MG63 (cell line): Measurements from ENCODE around the gene KRTCAP3. TPM values are rescaled to one million over a fixed set of nuclear protein-coding genes. Genes with fewer than 3 reads are reported as not detected.

Source experiments
- DNase-seq: peaks from one replicate; pipeline ENCODE4 v3.0.0-alpha.2; 2020
- H3K27me3 ChIP-seq: fragments of 250-450 bp; sonication (Bioruptor Pico); 2 replicates; pipeline ENCODE4 v1.5.1; 2020; ENCODE audit warnings: mild to moderate bottlenecking, moderate library complexity
- H3K36me3 ChIP-seq: fragments of 250-450 bp; sonication (Bioruptor Pico); 2 replicates; pipeline ENCODE4 v1.5.1; 2020; ENCODE audit warnings: mild to moderate bottlenecking, moderate library complexity
- H3K4me3 ChIP-seq: fragments of 250-450 bp; sonication (Bioruptor Pico); 2 replicates; pipeline ENCODE4 v1.5.1; 2020; ENCODE audit warnings: mild to moderate bottlenecking, moderate library complexity
- H3K9me3 ChIP-seq: fragments of 250-450 bp; sonication (Bioruptor Pico); 2 replicates; pipeline ENCODE4 v1.5.1; 2020; ENCODE audit warnings: mild to moderate bottlenecking, moderate library complexity
- total RNA-seq: library from RNA; depleted of rRNA; stranded (reverse); fragments of >200 nt; shearing (Covaris generic); gene quantifications from 2 replicates; pipeline ENCODE4 v1.2.3, GENCODE V29; 2014; ENCODE audit warnings: low replicate concordance

Gene KRTCAP3
- total RNA-seq, 1 experiment from 2014 or later, result not detected

DNA sequence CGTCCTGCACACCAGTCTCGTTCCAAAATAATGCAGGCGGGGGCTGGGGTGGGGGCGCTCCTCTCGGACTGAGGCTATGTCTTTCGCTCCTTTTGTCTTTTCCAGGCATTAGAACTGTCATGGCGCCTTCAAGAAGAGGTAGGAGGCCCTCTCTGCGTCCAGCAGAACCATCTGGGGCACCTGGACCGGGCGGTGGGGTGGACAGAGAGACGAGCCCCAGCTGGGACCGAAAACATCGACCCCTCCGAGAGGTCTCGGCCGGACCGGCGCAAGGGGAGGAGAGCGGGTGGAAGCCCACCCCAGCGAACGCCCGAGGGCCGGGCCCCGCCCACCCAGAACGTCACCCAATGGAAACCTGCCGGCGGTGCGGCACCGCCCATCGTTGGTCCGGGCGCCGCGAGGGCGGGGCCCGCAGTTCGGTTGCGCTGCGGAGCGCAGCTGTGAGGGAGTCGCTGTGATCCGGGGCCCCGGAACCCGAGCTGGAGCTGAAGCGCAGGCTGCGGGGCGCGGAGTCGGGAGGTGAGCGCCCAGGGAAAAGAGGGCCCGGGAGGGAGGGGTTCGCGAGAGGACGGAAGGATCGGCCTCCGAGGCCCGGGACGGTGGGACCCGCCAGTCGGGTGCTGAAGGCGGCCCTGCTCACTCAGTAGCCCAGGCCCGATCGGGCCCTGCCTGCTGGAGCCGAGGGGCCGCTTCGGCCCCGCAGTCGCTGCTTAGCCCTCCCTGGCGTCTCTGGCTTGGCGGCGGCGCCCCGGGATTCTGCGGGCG is 13.8 kb upstream of the KRTCAP3 start, which contains the start of gene NRBP1:
Gene NRBP1, plus strand, starts transcription at position 419 of the 765 bp plus-strand sequence. CDS start 4,643 bp downstream, outside the sequence.
- H3K36me3 ChIP-seq, result peaks cover 7% of the 10 kb centered on the region
- no peaks in the 10 kb centered on the region for H3K9me3 ChIP-seq
- H3K4me3 ChIP-seq, result peak within 1 kb of the TSS; percentile 100
- H3K27me3 ChIP-seq, result no peaks in the 10 kb centered on the region
- DNase-seq, result peak; percentile 91

DNA sequence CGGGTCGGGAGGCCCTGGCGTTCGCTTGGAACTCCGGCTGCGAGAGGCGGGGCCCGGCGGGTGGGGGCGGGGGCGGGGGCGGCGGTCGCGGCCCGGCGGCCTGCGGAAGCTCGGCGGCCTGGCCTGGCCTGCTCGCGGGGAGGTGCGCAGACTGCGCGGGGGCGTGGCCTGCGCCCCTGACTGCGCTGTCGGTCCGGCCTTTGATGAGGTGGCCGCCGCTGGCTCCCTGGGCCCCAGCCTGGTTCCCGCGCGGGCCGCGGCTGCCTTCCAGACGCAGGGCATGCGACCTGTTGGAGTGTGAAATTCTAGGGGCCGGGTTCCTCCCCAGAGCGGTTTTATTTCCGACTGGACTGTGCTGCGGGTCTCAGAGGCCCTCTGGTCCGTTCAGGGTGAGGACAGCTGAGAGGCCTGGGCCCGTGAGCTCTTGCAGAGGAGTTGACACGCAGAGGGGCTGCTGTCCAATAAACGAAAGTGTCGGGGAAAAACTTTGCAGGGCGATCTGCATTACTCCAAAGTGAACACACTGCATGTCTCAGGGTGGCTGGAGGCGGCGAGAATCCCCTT is 13.1 kb upstream of the KRTCAP3 start:
- H3K36me3 ChIP-seq, result peaks cover 14% of the 10 kb centered on the region
- no peaks in the 10 kb centered on the region for H3K9me3 ChIP-seq
- peak overlapping the region; percentile 100 for H3K4me3 ChIP-seq
- peak; percentile 90 for DNase-seq
- H3K27me3 ChIP-seq, result no peaks in the 10 kb centered on the region

DNA sequence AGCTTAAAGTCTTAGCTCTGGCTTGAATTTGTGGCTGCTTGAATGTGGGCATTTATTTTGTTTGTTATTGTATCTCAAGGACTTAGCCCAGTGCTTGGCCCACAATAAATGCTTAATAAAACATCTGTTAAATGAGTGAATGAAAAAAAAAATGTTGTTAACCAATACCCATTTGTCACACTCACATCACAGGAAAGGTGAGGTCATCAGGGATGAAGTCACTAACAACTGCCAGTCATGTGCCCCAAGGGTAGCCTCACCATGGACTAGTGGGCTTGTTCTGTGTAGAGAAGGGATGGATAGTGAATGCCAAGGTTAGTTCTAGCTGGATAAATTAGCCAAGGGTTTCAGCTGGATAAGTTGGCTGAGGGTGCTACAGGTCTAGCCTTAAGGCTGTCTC is 10.8 kb upstream of the KRTCAP3 start:
- Histone ChIP-seq H3K27me3 (no peaks in the 10 kb centered on the region), H3K4me3 (no peak overlapping the region), H3K36me3 (peaks cover 36% of the 10 kb centered on the region), H3K9me3 (no peaks in the 10 kb centered on the region)
- DNase-seq, result peak; percentile 53

DNA sequence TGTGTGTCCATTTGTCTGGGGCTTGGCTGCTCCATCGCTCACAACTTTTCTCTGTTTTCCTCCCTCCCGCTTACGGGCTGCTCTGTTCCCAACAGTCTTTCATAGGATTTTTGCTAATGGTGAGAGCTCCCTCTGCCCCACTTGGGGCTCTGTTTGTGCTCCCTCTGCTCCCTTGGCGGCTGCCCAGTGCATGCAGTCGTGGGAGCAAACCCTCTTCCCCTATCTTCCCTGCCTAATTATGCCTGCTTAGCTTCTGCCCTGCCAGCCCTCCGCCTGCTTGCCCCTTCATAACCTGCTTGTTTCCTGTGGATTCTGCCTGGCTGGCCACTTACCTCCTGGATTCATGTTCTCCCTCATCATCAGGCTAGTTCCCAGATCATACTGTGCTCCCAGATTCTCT is 6.6 kb upstream of the KRTCAP3 start:
- H3K36me3 ChIP-seq, result peaks cover 52% of the 10 kb centered on the region

DNA sequence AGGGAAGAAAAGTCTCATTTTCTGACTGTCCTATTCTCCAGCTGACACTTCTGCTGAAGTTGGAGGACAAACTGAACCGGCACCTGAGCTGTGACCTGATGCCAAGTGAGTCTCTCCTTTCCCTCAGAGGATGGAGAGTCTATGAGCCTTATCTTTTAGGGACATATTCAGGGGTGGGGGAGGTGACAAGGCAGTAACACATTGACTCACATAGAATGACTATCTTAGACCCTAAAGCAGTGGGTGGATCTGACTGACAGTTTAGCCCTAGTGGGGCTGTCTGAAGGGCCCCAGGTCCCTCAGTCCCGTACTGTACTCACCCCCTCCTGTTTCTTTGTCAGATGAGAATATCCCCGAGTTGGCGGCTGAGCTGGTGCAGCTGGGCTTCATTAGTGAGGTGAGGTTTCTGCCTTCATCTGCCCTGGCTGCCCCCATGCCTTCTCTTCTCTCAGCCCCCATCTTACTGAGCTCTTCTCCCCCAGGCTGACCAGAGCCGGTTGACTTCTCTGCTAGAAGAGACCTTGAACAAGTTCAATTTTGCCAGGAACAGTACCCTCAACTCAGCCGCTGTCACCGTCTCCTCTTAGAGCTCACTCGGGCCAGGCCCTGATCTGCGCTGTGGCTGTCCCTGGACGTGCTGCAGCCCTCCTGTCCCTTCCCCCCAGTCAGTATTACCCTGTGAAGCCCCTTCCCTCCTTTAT is 805 bp upstream of the KRTCAP3 start:
- no peaks in the 10 kb centered on the region for H3K9me3 ChIP-seq
- peaks cover 36% of the 10 kb centered on the region for H3K36me3 ChIP-seq

More for the DNA sequence above, 6.6 kb upstream of the KRTCAP3 start:
- H3K27me3 ChIP-seq, result no peaks in the 10 kb centered on the region
- H3K4me3 ChIP-seq, result no peak overlapping the region
- no peak for DNase-seq
- H3K9me3 ChIP-seq, result no peaks in the 10 kb centered on the region

DNA sequence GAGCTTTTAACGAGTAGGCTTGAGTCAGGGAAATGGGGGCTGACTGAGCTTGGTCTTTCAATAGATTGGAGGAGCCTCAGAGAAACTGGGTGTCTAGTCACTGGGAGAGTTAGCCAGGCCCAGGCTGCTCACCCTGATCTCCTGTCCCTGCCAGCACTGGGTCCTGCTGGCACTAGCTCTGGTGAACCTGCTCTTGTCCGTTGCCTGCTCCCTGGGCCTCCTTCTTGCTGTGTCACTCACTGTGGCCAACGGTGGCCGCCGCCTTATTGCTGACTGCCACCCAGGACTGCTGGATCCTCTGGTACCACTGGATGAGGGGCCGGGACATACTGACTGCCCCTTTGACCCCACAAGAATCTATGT is 720 bp downstream of the KRTCAP3 start:
- Histone ChIP-seq H3K4me3 (no peak overlapping the region), H3K9me3 (no peaks in the 10 kb centered on the region), H3K36me3 (peaks cover 38% of the 10 kb centered on the region), H3K27me3 (no peaks in the 10 kb centered on the region)
- DNase-seq, result no peak

More for the DNA sequence above, 805 bp upstream of the KRTCAP3 start:
- H3K27me3 ChIP-seq, result no peaks in the 10 kb centered on the region
- no peak for DNase-seq
- no peak overlapping the region for H3K4me3 ChIP-seq

DNA sequence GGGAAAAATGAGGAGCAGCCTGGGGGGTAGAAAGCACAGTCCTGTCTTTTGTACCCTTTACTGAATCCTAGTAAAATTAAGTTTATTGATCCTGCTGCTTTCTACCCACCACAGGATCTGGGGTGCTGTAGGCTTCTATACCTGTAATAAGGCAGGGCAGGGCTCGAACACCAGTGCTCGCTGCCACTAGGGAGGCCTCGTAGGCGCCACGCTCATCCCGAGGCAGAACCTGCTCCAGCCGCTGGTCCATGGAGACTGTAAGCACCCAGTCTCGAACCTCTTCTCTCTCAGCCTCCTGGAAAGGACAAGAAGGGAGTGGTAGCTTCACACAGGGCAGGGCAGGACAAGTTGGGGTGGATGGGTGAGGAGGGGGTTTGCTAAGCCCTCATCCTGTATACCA is 3.0 kb downstream of the KRTCAP3 start:
- H3K36me3 ChIP-seq, result peaks cover 35% of the 10 kb centered on the region
- no peak overlapping the region for H3K4me3 ChIP-seq
- no peaks in the 10 kb centered on the region for H3K27me3 ChIP-seq
- DNase-seq, result no peak
- H3K9me3 ChIP-seq, result no peaks in the 10 kb centered on the region

DNA sequence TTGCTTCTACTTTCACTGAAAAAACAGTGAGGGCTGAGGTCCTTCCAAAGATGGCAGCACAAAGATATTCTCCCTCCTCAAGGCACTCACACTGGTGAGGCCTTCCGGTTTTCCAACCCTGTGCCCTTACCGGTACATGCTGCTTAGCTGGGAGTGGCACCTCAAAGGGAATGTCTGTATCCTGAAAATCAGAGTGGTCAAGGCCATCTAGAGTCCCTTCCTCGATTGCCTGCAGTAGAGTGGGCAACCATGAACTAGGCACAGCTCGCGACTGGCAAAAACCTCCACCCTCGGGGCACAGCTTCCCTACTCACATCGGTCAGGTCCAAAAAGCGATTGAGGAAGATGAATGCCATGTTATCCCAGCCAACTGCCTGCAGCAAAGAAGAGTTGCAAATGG is 3.4 kb downstream of the KRTCAP3 start:
- Histone ChIP-seq H3K27me3 (no peaks in the 10 kb centered on the region), H3K9me3 (no peaks in the 10 kb centered on the region), H3K4me3 (no peak overlapping the region), H3K36me3 (peaks cover 30% of the 10 kb centered on the region)
- DNase-seq, result no peak

DNA sequence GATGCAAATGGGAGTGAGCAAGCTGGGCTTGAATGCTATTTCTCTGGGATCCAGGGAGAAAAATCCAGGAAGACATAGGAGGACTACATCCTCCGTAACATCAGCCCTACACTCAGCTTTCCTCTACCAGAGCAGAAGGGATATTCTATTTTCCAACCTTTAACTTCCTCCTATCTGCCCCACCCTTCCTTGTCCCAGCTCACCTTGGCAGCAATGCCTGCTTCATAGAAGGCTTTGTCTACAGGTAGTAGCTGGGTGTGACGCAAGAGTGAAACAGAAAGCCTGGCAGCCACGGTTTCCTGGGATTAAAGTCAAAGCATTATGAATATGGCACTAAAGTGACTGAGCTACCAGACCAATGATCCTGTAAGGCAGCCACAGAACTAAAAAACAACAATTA is 3.9 kb downstream of the KRTCAP3 start:
- H3K36me3 ChIP-seq, result peaks cover 26% of the 10 kb centered on the region
- H3K9me3 ChIP-seq, result no peaks in the 10 kb centered on the region
- H3K4me3 ChIP-seq, result no peak overlapping the region
- H3K27me3 ChIP-seq, result no peaks in the 10 kb centered on the region
- DNase-seq, result no peak

DNA sequence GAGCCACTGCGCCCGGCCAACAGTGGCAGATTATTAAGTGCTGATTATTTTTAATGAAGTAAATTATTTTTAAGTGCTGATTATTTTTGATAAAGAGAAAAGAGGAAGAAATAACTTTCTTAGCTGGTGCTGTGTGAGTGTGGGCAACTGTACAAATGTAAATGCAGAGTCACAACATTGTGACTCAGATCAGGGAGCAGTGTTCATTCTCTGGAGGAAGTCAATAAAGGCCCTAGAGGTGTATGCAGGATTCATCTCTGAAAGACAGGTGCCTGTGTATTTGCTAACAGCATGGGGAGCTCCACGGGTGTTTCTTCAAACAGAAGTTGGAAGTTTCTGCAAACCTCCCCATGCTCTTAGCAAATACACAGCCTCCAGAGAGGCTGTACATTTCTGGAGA is 6.2 kb downstream of the KRTCAP3 start:
- DNase-seq, result no peak
- Histone ChIP-seq H3K36me3 (peaks cover 26% of the 10 kb centered on the region), H3K27me3 (no peaks in the 10 kb centered on the region), H3K4me3 (no peak overlapping the region), H3K9me3 (no peaks in the 10 kb centered on the region)

DNA sequence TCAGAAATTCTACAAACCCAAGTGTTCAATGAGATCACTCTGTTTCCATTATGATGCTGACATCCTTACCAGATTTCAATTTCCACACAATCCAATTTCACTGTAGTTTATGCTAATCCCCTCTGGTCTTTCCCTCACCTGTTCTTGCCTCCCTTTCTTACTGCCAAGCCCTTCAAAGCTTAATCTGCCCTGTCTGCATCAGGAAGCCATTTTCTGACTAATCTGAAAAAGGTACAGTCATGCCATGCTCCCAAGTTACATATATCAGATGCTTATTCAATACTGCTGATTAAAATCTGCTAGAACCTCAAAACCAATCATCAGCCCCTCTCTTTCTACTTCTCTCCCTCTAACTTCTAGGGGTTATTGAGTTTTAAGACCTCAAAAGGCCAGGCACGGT is 8.9 kb downstream of the KRTCAP3 start:
- Histone ChIP-seq H3K27me3 (no peaks in the 10 kb centered on the region), H3K4me3 (no peak overlapping the region), H3K9me3 (no peaks in the 10 kb centered on the region), H3K36me3 (peaks cover 22% of the 10 kb centered on the region)
- no peak for DNase-seq

DNA sequence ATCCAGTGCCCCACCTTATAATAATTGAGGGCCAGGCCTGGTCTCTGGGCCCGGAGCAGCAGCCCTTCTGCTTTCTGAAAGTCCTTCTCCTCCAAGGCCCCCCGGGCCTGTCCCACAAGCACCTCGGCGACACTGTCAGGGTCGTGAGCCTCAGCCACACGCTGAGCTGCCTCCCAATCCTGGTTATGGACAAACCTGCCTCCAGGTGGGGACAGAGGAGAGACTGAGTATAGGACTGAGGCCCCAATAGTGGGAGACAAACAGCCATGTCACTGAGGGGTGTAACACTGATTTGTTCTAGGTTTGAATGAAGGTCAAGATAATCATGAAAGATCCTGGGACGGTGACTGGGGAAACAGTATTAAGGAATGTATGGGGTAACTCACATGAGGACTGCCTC is 11.8 kb downstream of the KRTCAP3 start:
- H3K4me3 ChIP-seq, result no peak overlapping the region
- DNase-seq, result no peak
- peaks cover 8% of the 10 kb centered on the region for H3K36me3 ChIP-seq
- H3K27me3 ChIP-seq, result no peaks in the 10 kb centered on the region
- no peaks in the 10 kb centered on the region for H3K9me3 ChIP-seq

DNA sequence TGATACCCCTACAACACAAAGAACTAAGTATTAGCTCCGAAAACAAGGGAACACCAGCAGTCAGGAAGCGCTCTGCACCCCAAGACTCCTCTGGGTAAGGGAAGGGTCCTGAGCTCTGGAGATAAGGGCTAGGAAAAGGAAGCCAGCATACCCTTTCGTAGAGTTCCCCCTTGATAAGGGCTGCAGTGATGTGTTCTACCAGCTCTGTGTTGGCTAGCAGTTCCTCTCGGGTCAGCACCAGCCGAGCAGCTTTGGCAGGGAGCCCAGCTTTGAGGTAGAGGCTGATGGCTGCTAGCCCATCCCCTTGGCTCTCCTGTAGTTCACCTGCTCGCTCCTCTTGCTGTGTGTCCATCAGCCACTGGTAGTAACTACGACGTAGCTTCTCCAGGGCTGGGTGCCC is 18.9 kb downstream of the KRTCAP3 start:
- Histone ChIP-seq H3K36me3 (no peaks in the 10 kb centered on the region; the same call in 1 of the 2 replicates), H3K9me3 (no peaks in the 10 kb centered on the region), H3K4me3 (no peak overlapping the region), H3K27me3 (no peaks in the 10 kb centered on the region)
- DNase-seq, result no peak

DNA sequence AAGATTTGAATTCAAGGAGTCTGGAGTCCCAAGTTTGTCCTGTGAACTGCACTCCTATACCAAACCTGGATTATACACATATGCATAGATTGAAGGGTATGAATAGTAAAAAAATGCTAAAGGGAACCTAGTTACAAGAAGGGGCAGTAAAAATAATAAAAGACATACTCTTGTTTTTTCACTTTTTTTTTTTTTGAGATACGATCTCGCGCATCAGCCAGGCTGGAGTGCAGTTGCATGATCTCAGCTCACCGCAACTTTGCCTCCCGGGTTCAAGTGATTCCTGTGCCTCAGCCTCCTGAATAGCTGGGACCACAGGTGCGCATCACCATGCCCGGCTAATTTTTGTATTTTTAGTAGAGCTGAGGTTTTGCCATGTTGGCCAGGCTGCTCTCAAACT is 22.3 kb downstream of the KRTCAP3 start:
- Histone ChIP-seq H3K4me3 (no peak overlapping the region), H3K27me3 (no peaks in the 10 kb centered on the region), H3K9me3 (no peaks in the 10 kb centered on the region), H3K36me3 (no peaks in the 10 kb centered on the region)
- no peak for DNase-seq

DNA sequence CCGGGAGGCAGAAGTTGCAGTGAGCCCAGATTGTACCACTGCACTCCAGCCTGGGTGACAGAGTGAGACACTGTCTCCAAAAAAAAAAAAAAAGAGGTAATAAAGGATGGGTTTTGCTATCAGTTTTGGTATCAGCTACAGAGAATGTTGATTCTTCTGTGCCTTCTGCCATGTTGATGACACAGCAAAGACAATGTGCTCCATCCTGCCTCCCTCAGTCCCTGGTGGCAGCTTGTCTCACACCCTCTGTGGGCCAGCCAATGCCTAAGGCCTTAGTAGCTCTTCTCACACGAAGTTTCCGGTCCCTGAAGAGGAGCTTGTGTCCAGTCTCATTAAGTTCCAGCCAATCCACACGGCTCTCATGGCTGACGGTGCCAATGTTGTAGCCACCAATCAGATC is 29.8 kb downstream of the KRTCAP3 start:
- Histone ChIP-seq H3K27me3 (no peaks in the 10 kb centered on the region), H3K4me3 (no peak overlapping the region), H3K9me3 (no peaks in the 10 kb centered on the region), H3K36me3 (peaks cover 9% of the 10 kb centered on the region)
- no peak for DNase-seq

DNA sequence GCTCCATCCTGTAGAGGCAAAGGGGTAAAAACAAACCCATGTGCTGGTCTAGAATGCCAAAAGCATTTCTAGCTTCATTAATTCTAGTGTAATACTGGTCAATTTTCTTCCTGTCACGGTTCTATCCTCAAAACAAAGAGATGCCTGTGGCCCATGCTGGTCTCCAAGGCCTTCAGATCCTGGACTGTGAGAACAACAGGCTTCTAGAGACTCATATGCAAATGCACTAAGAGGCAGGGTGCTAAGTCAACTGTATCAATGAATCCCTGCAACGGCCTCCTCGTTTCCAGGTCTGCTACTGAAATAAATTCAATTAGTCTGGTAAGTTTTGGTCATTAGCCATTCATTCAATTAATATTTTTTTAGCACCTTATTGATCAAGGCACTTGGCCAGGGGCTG is 43.3 kb downstream of the KRTCAP3 start:
- Histone ChIP-seq H3K9me3 (no peaks in the 10 kb centered on the region), H3K36me3 (peaks cover 11% of the 10 kb centered on the region; the same call in 1 of the 2 replicates), H3K27me3 (no peaks in the 10 kb centered on the region), H3K4me3 (no peak overlapping the region)
- DNase-seq, result no peak

DNA sequence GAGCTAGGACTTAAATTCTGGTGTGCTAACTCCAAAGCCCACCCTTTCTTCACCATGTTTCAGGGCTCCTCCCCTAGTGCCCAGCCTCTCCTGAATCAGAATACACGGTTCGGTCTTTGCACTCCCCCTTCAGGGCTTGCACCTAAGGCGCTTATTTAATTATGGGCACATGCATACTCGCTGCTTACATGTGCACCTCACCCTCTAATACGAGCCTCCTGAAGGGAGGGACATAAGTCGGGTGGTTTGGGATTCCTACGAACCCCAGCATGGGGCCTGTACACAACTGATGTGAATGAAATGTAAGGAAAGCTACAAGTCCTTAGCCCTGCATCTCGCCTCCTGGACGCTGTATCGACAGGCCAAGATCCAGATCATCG is 46.9 kb downstream of the KRTCAP3 start:
- Histone ChIP-seq H3K4me3 (peak overlapping the region; percentile 78), H3K9me3 (no peaks in the 10 kb centered on the region), H3K27me3 (no peaks in the 10 kb centered on the region), H3K36me3 (0 out of 2 replicates have a peak, but pooled peaks cover 4% of the 10 kb centered on the region)
- DNase-seq, result peak; percentile 7
